ENCODE results near the gene FAM53A.
"Not testable (repeated sequence)": the region's sequence is repeated elsewhere in the genome, so short reads cannot be mapped to it uniquely, and the experiment has no call there.

Gene FAM53A

GRCh38 chr4:1658146-1658545 lies 26.0 kb downstream of the FAM53A start:
- DNase-seq: no peak

- no peak for DNase-seq
Measured at GRCh38 chr4:1656986-1657385, 27.1 kb downstream of the FAM53A start.

- DNase-seq: no peak
Measured at GRCh38 chr4:1656132-1656531, 28.0 kb downstream of the FAM53A start.

- DNase-seq: no peak
Measured at GRCh38 chr4:1655676-1656075, 28.4 kb downstream of the FAM53A start.

- DNase-seq: no peak
Measured at GRCh38 chr4:1655081-1655480, 29.0 kb downstream of the FAM53A start.

GRCh38 chr4:1654216-1654955 lies 29.7 kb downstream of the FAM53A start:
- DNase-seq: no peak

- no peak for DNase-seq
Measured at GRCh38 chr4:1653776-1654175, 30.3 kb downstream of the FAM53A start.

- no peak for DNase-seq
Measured at GRCh38 chr4:1652088-1652487, 32.0 kb downstream of the FAM53A start.

GRCh38 chr4:1651609-1652008 lies 32.5 kb downstream of the FAM53A start:
- no peak for DNase-seq

- DNase-seq: no peak
Measured at GRCh38 chr4:1648962-1649361, 35.2 kb downstream of the FAM53A start.

- DNase-seq: no peak
Measured at GRCh38 chr4:1647432-1647831, 36.7 kb downstream of the FAM53A start.

- DNase-seq: no peak
Measured at GRCh38 chr4:1646690-1647089, 37.4 kb downstream of the FAM53A start.

- peak; percentile 77 to 90 for DNase-seq
Measured at GRCh38 chr4:1644891-1645657, 39.0 kb downstream of the FAM53A start.

- DNase-seq: no peak
Measured at GRCh38 chr4:1643971-1644735, 40.0 kb downstream of the FAM53A start.

GRCh38 chr4:1642196-1642951 lies 41.7 kb downstream of the FAM53A start:
- DNase-seq: no peak

- DNase-seq: no peak
Measured at GRCh38 chr4:1641671-1642070, 42.4 kb downstream of the FAM53A start.

- DNase-seq: not testable (repeated sequence)
Measured at GRCh38 chr4:1640716-1641503, 43.2 kb downstream of the FAM53A start.

GRCh38 chr4:1640190-1640589 lies 43.9 kb downstream of the FAM53A start:
- no peak for DNase-seq

GRCh38 chr4:1639299-1639868 lies 44.7 kb downstream of the FAM53A start:
- DNase-seq: no peak

GRCh38 chr4:1638873-1639272 lies 45.2 kb downstream of the FAM53A start:
- no peak for DNase-seq

GRCh38 chr4:1638272-1638598 lies 45.9 kb downstream of the FAM53A start:
- DNase-seq: no peak
